ENCODE data around the gene TMED1.

Gene TMED1

DNA sequence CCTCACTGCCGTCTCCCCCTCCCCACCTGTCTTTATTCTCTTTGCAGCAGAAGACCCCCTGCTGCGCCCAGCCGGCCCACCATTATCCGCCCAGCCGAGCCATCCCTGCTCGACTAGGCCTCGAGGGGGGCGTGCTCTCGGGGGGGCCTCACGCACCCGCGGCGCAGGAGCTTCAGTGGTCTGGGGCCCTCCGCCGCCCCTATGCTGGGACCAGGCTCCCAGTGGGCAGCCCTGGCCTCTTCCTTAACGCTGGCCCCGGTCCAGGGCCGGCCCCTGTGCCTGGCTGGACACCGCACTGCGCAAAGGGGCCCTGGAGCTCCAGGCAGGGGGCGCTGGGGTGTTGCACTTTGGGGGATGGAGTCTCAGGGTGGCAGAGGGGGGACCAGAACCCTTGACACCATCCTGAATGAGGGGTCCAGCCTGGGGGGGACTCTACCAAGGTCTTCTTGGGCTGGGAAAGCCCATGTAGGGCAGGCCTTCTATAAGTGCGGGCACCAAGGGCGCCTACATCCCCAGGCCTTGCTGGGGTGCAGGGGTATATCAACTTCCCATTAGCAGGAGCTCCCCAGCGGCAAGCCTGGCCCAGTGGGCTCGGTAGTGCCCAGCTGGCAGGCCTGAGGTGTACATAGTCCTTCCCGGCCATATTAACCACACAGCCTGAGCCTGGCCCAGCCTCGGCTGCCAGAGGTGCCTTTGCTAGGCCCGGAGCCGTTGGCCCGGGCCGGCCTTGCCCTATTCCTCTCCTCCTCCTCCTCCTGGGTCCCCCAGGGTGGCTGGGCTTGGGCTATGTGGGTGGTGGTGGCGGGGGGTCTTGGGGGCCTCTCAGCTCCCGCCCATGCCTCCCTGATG lies 4.9 kb downstream of the TMED1 start:
- no peak for DNase-seq

DNA sequence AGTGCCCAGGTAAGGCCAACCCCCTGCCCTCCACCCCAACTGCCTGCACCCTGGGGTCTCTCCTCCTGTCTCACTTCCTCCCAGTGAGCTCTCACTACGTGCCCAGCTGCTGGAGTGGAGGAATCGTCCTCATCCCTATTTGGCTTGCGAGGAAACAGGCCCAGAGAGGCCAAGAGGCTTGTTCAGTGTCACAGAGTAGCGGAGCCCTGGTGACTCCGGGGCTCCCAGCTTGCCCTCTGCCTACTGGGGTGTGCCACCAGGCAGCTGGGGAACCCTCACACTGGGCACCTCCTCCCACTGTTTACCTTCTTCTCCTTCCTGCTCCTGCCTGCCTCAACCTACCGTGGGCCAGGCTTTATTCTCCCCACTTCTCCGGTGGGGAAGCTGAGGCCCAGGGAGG lies 5.6 kb downstream of the TMED1 start:
- no peak for DNase-seq

DNA sequence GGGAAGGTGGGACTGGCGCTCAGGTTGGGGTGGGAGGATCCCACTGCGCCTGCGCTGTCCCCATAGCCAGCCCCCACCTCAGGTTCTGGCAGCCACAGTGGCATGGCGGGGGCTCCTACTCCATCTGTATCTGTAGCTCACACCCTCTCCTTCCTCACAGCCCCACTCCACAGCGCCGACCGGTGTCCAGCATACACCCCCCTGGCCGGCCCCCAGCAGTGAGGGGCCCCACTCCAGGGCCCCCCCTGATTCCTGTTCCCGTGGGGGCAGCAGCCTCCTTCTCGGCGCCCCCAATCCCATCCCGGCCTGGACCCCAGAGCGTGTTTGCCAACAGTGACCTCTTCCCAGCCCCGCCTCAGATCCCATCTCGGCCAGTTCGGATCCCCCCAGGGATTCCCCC lies 6.0 kb downstream of the TMED1 start:
- DNase-seq: no peak

- no peak for DNase-seq
Observed at GRCh38 chr19:10828981-10829821, 6.8 kb downstream of the TMED1 start.

GRCh38 chr19:10826846-10827245 lies 9.2 kb downstream of the TMED1 start:
- no peak for DNase-seq

GRCh38 chr19:10826231-10826630 lies 9.8 kb downstream of the TMED1 start:
- DNase-seq: no peak

GRCh38 chr19:10823690-10824089 lies 12.3 kb downstream of the TMED1 start:
- DNase-seq: no peak

DNA sequence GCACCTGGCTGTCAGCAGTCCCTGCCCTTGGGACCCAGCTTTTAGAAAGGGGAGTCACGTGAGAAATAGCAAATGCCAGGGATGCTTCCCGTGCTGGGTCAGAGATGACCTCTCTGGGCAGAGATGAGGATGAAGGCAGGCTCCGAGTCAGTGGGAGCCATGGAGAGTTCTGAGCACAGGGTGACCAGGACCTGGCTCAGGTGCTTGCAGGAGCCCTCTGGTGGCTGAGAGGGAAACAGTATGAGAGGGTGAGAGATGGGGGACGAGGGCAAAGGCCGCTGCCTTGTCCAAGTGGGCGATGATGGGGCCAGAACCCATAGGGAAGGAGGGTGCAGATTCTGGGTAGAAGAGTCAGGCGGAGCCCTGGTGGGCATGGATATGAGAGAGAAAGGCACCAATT lies 15.8 kb downstream of the TMED1 start:
- no peak for DNase-seq

DNA sequence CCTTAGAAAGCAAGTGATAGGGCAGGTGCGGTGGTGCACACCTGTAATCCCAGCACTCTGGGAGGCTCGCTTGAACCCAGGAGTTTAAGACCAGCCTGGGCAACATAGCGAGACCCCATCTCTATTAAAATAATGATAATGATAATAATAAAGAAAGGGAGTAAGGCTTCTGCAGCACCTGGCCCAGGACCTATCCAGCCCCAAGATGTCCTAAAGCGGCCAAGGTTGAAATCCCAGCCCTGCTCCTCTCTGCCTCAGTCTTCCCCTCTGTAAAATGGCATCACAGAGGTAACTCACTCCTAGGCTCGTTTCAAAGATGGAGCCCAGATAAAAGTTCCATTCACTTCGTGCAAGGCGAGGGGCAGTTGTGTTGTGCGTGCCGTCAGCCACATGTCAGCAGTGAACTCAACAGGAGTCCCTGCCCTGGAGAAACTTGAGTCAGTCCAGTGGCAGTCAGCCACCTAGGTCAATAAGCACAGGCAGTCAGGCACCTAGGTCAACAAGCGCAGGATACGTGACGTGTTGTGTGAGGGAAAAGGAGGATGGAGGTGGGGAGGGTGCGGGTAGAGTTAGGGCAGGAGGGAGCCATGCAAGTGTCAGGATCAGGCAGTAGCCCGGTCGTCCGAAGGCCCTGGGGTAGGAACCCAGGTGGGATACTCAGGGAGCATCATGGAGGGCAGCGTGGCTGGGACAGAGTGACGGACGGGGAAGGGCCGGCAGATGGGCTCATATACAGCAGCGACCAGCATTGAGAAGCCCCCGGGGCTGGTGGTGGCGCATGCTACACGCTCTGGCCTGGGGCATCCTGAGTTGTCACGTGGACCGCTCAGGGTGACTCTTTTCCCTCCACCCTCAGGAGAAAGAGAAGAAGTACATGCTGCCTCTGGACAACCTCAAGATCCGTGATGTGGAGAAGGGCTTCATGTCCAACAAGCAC lies 16.6 kb downstream of the TMED1 start:
- no peak for DNase-seq

- no peak for DNase-seq
Observed at GRCh38 chr19:10818301-10819123, 17.5 kb downstream of the TMED1 start.

DNA sequence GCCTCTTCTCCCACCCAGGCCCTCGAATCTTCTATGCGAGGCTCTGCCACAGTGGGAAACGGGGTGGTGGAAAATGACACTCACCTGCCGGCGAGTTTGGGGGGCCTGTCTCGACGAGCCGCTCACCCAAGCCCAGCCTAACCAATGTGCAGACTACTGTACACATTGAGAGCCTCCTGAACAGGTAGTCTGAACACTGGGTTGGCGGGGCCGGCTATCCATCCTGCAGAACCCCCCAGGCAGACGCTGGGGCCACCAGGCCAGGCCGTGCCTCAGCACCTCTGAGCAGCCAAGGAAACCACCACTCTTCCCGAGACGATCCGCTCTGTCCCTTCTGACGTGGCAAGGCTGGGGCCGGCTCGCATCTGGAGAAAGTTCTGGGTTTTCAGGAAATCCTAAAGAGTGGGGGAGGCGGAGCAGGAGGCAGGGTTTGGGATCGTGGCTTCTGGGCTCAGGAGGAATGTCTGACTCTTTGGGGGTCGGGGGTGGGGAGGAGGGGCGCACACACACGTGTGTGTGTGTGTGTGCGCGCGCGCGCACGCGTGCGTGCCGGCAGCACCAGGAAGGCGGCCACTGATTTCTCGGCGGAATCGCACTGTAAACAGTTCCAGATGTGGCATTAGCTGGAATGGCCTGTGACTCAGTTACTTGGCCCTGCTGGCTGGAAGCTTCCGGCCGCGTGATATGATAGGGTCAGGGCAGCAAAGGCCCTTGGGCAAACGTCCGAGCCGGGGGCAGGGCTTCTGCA lies 18.5 kb downstream of the TMED1 start:
- no peak for DNase-seq

GRCh38 chr19:10816691-10817090 lies 19.3 kb downstream of the TMED1 start:
- DNase-seq: no peak

DNA sequence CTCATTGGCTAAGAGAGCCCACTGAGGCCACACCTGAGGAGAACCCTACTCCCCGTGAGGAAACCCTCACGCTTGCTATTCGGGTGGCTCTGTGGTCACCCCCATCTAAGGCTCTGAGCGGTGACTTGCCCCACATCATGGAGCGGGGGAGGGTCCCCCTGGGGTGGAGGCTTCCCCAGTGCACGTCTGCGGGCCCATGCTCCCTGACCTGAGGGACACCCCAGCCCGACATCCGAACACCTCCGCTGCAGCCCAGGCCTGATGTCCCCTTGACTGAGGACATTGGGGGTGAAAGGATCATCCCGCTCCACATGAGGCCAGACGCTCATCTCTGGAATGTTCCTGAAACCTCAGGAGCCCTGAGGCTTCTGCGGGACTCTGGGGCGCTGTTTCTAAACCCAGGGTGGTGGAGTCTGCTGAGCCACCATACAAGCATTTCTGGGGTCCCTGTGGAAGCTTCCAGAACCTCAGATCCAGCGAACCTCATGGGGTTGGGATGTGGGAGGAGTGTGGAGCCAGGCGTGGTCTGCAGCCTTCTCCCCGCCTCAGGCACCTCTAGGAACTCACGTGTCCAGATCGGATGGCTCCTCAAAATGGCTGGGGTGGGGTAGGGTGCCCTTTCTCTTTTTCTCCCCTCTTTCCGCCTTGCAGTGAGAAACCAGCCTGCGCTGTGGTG lies 19.9 kb downstream of the TMED1 start:
- no peak for DNase-seq

DNA sequence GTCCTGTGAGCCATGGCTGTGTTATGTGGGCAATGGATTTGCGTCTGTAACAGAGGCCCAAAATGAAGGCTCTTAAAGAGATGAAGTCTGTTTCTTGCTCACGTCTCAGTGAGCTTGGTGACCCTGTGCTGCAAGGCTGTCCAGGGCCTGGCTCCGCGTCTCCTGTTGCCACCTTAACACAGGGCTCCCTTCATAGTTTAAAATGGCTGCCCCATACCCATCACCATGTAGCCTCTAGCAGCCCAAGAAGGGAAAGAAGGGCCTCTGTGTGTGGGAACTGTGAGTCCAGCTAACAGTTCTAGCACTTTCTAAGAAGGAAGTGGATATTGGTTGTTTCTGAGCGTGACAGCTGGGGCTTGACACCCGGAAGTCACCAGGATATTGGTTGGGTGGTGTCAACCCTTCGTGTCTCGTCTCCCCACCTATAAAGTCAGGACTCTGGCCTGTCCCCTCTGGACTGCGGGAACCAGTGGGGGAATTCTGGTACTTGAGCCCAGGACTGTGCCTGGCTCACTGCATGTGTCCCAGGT lies 20.9 kb downstream of the TMED1 start:
- DNase-seq: peak; percentile 30

DNA sequence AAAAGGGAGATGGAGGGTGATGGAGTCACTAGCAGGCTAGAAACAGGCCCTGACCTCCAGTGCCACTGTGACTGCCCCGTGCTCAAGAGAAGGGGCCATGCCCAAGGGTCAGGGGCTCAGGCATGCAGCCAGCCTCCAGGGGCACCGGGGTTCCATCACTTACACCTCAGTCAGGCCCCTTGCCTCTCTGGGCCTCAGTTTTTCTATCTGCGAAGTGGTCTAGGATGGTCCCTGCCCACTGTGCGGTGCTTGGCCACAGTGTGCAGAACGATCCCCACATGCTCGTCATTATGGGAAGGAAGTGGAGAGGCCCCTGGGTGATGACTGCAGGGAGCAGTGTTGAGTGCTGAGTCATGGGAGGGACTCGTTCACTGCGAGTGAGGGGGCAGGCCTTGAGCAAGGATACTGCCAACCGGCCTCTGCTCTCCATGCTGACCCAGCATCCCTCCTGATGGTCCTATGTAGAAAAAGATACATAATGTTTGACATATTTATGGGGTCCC lies 23.1 kb downstream of the TMED1 start:
- DNase-seq: peak; percentile 27

DNA sequence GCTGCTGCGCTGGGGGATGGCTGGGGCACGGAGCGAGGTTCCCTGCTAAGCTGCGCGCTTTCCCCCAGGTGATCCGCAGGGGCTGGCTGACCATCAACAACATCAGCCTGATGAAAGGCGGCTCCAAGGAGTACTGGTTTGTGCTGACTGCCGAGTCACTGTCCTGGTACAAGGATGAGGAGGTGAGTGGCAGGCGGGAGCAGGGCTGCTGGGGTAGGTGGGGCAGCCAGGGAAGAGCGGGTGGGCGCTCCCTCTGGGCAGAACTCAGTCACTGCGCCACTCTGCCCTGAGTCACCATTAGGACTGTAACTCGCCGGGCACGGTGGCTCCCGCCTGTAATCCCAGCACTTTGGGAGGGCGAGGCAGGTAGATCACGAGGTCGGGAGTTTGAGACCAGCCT lies 23.8 kb downstream of the TMED1 start:
- no peak for DNase-seq

DNA sequence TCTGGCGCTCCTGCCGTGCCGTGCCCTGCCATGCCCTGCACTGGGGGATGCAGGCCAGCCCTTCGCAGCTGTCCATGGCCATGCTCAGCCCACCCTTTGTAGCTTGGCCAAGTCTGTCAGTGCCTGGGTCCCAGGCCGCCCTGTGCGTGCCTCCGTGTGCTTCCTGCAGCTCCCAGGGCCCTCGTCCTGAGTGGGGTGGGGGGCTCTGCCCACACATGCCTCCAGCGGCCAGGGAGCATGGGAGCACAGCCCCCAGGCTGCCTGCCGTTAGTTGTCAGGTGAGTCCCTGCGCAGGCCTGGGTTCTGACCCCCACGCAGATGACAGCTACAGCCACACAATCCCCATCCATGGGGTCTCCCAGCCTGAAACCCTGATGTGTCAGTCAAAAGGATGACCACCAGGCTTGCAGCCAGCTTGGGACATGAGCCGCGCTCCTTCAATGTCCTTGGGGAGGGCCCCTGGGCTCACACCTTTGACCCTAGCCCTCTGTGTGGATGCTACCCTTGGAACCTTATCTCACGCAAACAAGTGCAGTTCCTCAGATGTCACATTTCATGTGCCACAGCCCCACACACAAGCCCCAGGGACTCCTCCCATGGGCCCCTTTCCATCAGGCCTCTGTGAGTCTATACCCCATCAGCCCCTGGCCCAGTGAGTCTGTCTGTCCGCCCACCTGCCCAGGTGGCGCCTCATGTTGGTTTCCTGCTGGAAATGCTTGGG lies 24.5 kb downstream of the TMED1 start:
- no peak for DNase-seq

DNA sequence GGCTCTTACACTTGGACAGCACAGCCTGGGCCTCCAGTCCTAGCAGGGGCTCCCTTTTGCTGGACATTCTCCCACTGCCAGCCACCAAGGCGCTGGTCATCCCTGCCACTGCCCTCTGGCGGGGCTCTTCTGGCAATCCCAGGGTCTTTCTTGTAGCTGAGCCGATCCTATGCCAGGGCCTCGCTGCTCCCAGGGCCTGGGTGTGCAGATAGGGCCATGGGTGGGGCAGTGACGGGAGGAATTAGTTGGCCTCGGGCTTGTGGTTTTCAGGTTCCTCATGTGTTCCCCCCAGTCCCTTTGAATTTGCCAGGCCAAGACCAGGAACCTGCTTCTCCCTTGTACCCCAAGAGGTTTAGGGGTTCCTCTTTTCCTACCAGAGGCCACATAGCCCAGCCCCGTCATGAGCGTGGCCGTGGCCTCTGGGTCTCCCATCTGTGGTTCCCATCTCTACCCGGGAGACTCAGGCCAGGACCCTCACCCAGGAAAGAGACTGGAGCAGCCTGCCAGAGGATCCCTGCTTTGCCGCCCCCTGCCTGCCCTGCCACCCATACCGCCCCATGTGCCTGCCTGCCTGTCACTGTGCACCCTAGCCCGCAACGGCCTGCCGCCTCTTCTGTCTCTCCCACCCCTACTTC lies 26.2 kb downstream of the TMED1 start:
- DNase-seq: no peak

All from CD4-positive, alpha-beta T cell treated with Interleukin-12 subunit alpha and Interleukin-12 subunit beta, for 1 hour (primary cell).